A549 (cell line): Measurements from ENCODE around the gene SOX2. TPM values are rescaled to one million over a fixed set of nuclear protein-coding genes. Genes with fewer than 3 reads are reported as not detected.

Experiments
- ATAC-seq, 2 experiments: fragments of 200-7000 bp in 1 of 2; fragments of >200 bp in 1 of 2; cut with Nextera tagmentation in 1 of 2; cut with Tn5 transposase in 1 of 2; 3 replicates each; pipeline versions ENCODE4 v1.8.0 to v1.9.1; 2018 to 2020; ENCODE audit warnings: mild to moderate bottlenecking in 1 of 2, moderate library complexity in 1 of 2
- CTCF ChIA-PET: fragments of 300-600 bp; sonication (Branson Sonifier 250); formaldehyde crosslinking; extraction: SDS; loops from one replicate; lab custom pipeline; 2021; ENCODE audit warnings: antibody characterized with exemption, inconsistent platforms; lab: Yijun Ruan, JAX
- POLR2A ChIA-PET: fragments of 350-600 bp; formaldehyde crosslinking; extraction: SDS; loops from one replicate; lab custom pipeline; 2021; ENCODE audit warnings: antibody characterized with exemption, inconsistent platforms; lab: Yijun Ruan, JAX
- DNase-seq, 2 experiments: peaks; one replicate each; pipeline versions ENCODE4 v3.0.0 to v3.0.0-alpha.2; 2011 to 2016; ENCODE audit warnings: low read depth in 1 of 2, low spot score in 1 of 2
- FAIRE-seq: peaks from 2 replicates; lab custom pipeline; 2011; peaks lifted over from hg19 to GRCh38; lab: Jason Lieb, UNC
- H3K27ac ChIP-seq, 2 experiments: fragments of >200 bp; sonication (Bioruptor Twin); formaldehyde crosslinking; 3 replicates each; pipeline ENCODE4 v1.5.1; 2016 to 2017
- H3K4me1 ChIP-seq: fragments of >200 bp; sonication (Bioruptor Twin); formaldehyde crosslinking; 3 replicates; pipeline ENCODE4 v1.6.1; 2016
- H3K4me2 ChIP-seq: fragments of >200 bp; sonication (Bioruptor Twin); formaldehyde crosslinking; 3 replicates; pipeline ENCODE4 v1.6.1; 2016
- H3K4me3 ChIP-seq: fragments of >200 bp; sonication (Bioruptor Twin); formaldehyde crosslinking; 3 replicates; pipeline ENCODE4 v1.5.1; 2016
- H3K9me3 ChIP-seq: fragments of >200 bp; sonication (Bioruptor Twin); formaldehyde crosslinking; 3 replicates; pipeline ENCODE4 v1.6.1; 2016
- BHLHE40 ChIP-seq: IDR thresholded peaks from 2 replicates; pipeline ENCODE4 v1.6.1; 2012; ENCODE audit warnings: low read depth, low read length, inconsistent platforms
- CBX2 ChIP-seq: fragments of 200-600 bp; sonication (generic); IDR thresholded peaks from 2 replicates; pipeline ENCODE4 v1.6.1; 2016; ENCODE audit warnings: low read depth, mild to moderate bottlenecking, borderline replicate concordance
- CBX8 ChIP-seq: fragments of 200-600 bp; sonication (generic); IDR thresholded peaks from 2 replicates; pipeline ENCODE4 v1.6.1; 2016
- EHF ChIP-seq: fragments of 250-450 bp; sonication (Bioruptor Pico); IDR thresholded peaks from 2 replicates; pipeline ENCODE4 v1.5.0; 2020; ENCODE audit warnings: mild to moderate bottlenecking
- EP300 ChIP-seq, 2 experiments: fragments of >200 bp; sonication (Bioruptor Twin); formaldehyde crosslinking; IDR thresholded peaks; 2 replicates in 1 of 2; 3 replicates in 1 of 2; pipeline ENCODE4 v1.6.1; 2016 to 2017
- ESRRA ChIP-seq: fragments of 150-350 bp; IDR thresholded peaks from 2 replicates; pipeline ENCODE4 v1.6.1; 2014; ENCODE audit warnings: mild to moderate bottlenecking, low read length, borderline replicate concordance
- FOXS1 ChIP-seq: fragments of 250-450 bp; sonication (Bioruptor Pico); IDR thresholded peaks from 2 replicates; pipeline ENCODE4 v1.5.0; 2020; ENCODE audit warnings: mild to moderate bottlenecking, moderate library complexity
- HOXA7 ChIP-seq: fragments of 250-450 bp; sonication (Bioruptor Pico); IDR thresholded peaks from 2 replicates; pipeline ENCODE4 v1.5.0; 2020; ENCODE audit warnings: mild to moderate bottlenecking, moderate library complexity
- JUNB ChIP-seq: fragments of >200 bp; sonication (Bioruptor Twin); formaldehyde crosslinking; IDR thresholded peaks from 2 replicates; pipeline ENCODE4 v1.6.1; 2016
- MAX ChIP-seq: IDR thresholded peaks from 2 replicates; pipeline ENCODE4 v1.6.1; 2012
- MYC ChIP-seq: IDR thresholded peaks from 2 replicates; pipeline ENCODE4 v1.6.1; 2012; ENCODE audit warnings: mild to moderate bottlenecking, inconsistent platforms, low read length, improper control_type of control experiment, borderline replicate concordance
- PHF8 ChIP-seq: fragments of 200-600 bp; sonication (generic); IDR thresholded peaks from 2 replicates; pipeline ENCODE4 v1.6.1; 2016; ENCODE audit warnings: low read depth, mild to moderate bottlenecking, antibody characterized with exemption, moderate library complexity, borderline replicate concordance
- RAD21 ChIP-seq, 2 experiments: fragments of >200 bp in 1 of 2; sonication (Bioruptor Twin) in 1 of 2; formaldehyde crosslinking in 1 of 2; IDR thresholded peaks in 1 of 2; conservative IDR thresholded peaks in 1 of 2; 2 replicates in 1 of 2; 3 replicates in 1 of 2; pipeline ENCODE4 v1.6.1; 2012 to 2018; ENCODE audit warnings: inconsistent platforms in 1 of 2
- SMC3 ChIP-seq: fragments of >200 bp; sonication (Bioruptor Twin); formaldehyde crosslinking; IDR thresholded peaks from 3 replicates; pipeline ENCODE4 v1.6.1; 2018; ENCODE audit warnings: inconsistent platforms
- ZFP36 ChIP-seq: fragments of 450-650 bp; IDR thresholded peaks from 2 replicates; pipeline ENCODE4 v1.6.1; 2014; ENCODE audit warnings: borderline replicate concordance; ENCODE audit not compliant: partially characterized antibody
- WGBS: methylation state at CpG from one replicate; pipeline ENCODE4 v1.1.6; 2017; ENCODE audit errors: missing lambda C conversion rate; 5-methylcytosine and 5-hydroxymethylcytosine counted together
- polyA plus RNA-seq, 4 experiments: library from polyadenylated mRNA; depleted of rRNA in 3 of 4; stranded (reverse); fragments of >200 nt; fragmentation: RNase III in 1 of 4; extraction: RNeasy Plus Mini Kit Qiagen cat#74134 plus additional on column Dnase treatment in 1 of 4; gene quantifications; 2 replicates in 3 of 4; 3 replicates in 1 of 4; pipeline ENCODE4 v1.2.3, GENCODE V29; 2011 to 2017
- TF ChIP-seq, protein P1 (sequence below): fragments of >200 bp; sonication (Bioruptor Twin); formaldehyde crosslinking; IDR thresholded peaks from 3 replicates; pipeline ENCODE4 v1.5.1; 2016
- TF ChIP-seq, protein P2 (sequence below): IDR thresholded peaks from 2 replicates; pipeline ENCODE4 v1.6.1; 2012; ENCODE audit warnings: low read depth, borderline replicate concordance

The SOX2 gene
- polyA plus RNA-seq, 2 of the 4 experiments (the other 2 are of a cell fraction): 2.2 to 3.4 TPM

- WGBS: 57% methylated on average over 8 of the region's 8 CpGs
- Histone ChIP-seq H3K9me3 (no peaks in the 10 kb centered on the region), H3K4me1 (peaks cover 10% of the 10 kb centered on the region; the same call in 2 of the 3 replicates), H3K27ac (no peak overlapping the region), H3K4me2 (no peak overlapping the region), H3K4me3 (no peak overlapping the region)
- DNase-seq: no peak
- ChIA-PET POLR2A (no interaction called here), CTCF (no interaction called here)
- FAIRE-seq: no peak
- ATAC-seq: no peak
- TF ChIP-seq PHF8 (no peak), ZFP36 (no peak), ESRRA (no peak), SMC3 (no peak), MYC (no peak), EHF (CRISPR knock-in tag) (no peak), HOXA7 (CRISPR knock-in tag) (no peak), JUNB (no peak), EP300 (IDR thresholded peaks at IDR 0.05) (no peak)
- TF ChIP-seq, protein P1, sequence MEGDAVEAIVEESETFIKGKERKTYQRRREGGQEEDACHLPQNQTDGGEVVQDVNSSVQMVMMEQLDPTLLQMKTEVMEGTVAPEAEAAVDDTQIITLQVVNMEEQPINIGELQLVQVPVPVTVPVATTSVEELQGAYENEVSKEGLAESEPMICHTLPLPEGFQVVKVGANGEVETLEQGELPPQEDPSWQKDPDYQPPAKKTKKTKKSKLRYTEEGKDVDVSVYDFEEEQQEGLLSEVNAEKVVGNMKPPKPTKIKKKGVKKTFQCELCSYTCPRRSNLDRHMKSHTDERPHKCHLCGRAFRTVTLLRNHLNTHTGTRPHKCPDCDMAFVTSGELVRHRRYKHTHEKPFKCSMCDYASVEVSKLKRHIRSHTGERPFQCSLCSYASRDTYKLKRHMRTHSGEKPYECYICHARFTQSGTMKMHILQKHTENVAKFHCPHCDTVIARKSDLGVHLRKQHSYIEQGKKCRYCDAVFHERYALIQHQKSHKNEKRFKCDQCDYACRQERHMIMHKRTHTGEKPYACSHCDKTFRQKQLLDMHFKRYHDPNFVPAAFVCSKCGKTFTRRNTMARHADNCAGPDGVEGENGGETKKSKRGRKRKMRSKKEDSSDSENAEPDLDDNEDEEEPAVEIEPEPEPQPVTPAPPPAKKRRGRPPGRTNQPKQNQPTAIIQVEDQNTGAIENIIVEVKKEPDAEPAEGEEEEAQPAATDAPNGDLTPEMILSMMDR: no peak
Measured at GRCh38 chr3:181705086-181705480, 6.6 kb upstream of the SOX2 start.

GRCh38 chr3:181707980-181708379 is 3.7 kb upstream of the SOX2 start:
- no peak for TF ChIP-seq MAX
- TF ChIP-seq RAD21 (conservative IDR thresholded peaks at IDR 0.05 in 1 of 2, IDR thresholded peaks at IDR 0.05 in 1 of 2): no peak
- TF ChIP-seq FOXS1 (CRISPR knock-in tag): no peak
- TF ChIP-seq, protein P2, sequence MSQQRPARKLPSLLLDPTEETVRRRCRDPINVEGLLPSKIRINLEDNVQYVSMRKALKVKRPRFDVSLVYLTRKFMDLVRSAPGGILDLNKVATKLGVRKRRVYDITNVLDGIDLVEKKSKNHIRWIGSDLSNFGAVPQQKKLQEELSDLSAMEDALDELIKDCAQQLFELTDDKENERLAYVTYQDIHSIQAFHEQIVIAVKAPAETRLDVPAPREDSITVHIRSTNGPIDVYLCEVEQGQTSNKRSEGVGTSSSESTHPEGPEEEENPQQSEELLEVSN: no peak
- no peak for TF ChIP-seq CBX8
- no peak for TF ChIP-seq BHLHE40
- TF ChIP-seq, all 56 proteins: peak for 0
- FAIRE-seq (no peak), DNase-seq (no peak), ATAC-seq (no peak)
- ChIA-PET POLR2A (no interaction called here), CTCF (interaction anchor here (0.8 to 1.7 kb wide), 4 partner anchors 11 to 554 kb away, joined by 3 to 7 read pairs (median 4); no protein-coding TSS in a partner anchor)
- WGBS: 35% methylated on average over 3 of the region's 3 CpGs
- no peak overlapping the region for H3K4me2 ChIP-seq
- H3K4me1 ChIP-seq: peaks cover 9% of the 10 kb centered on the region; the same call in 1 of the 3 replicates
- H3K4me3 ChIP-seq: no peak overlapping the region
- H3K27ac ChIP-seq: no peak overlapping the region
- H3K9me3 ChIP-seq: no peaks in the 10 kb centered on the region

- Histone ChIP-seq H3K4me3 (peak overlapping the region; percentile 30; the same call in 1 of the 3 replicates), H3K9me3 (no peaks in the 10 kb centered on the region), H3K27ac (peak overlapping the region in 1 of 2 experiments; percentile 45; a peak in 2 of 6 replicates), H3K4me2 (peak overlapping the region; percentile 83), H3K4me1 (peaks cover 9% of the 10 kb centered on the region; the same call in 1 of the 3 replicates)
- FAIRE-seq (no peak), ATAC-seq (no peak), DNase-seq (peak in 1 of 2 experiments; percentile 61)
- POLR2A ChIA-PET: no interaction called here
- CTCF ChIA-PET: interaction anchor here (0.6 to 1.7 kb wide), 12 partner anchors 44 to 781 kb away, joined by 3 to 8 read pairs (median 3); no protein-coding TSS in a partner anchor
- 8% methylated on average over 16 of the region's 16 CpGs for WGBS
- TF ChIP-seq RAD21 (conservative IDR thresholded peaks at IDR 0.05 in 1 of 2, IDR thresholded peaks at IDR 0.05 in 1 of 2) (peak; percentile 75 to 87), SMC3 (peak; percentile 87), CBX2 (no peak)
- TF ChIP-seq, protein P1: peak; percentile 80
Measured at GRCh38 chr3:181709537-181710279, 2.0 kb upstream of the SOX2 start.
